SJSA1 (cell line): ENCODE measurements around the gene SIVA1. TPM values are rescaled to one million over a fixed set of nuclear protein-coding genes. Genes with fewer than 3 reads are reported as not detected.

Experiments
- DNase-seq, 2 experiments: peaks; one replicate each; pipeline ENCODE4 v3.0.0-alpha.2; 2015 to 2020; ENCODE audit warnings: low spot score in 2 of 2, low read depth in 1 of 2
- H3K27ac ChIP-seq: fragments of 250-450 bp; sonication (Bioruptor Pico); 2 replicates; pipeline ENCODE4 v1.5.1; 2020; ENCODE audit warnings: mild to moderate bottlenecking, moderate library complexity
- H3K27me3 ChIP-seq: fragments of 250-450 bp; sonication (Bioruptor Pico); replicated peaks from 2 replicates; pipeline ENCODE4 v1.5.1; 2020; ENCODE audit warnings: mild to moderate bottlenecking, moderate library complexity
- H3K36me3 ChIP-seq: fragments of 250-450 bp; sonication (Bioruptor Pico); 2 replicates; pipeline ENCODE4 v1.5.1; 2020; ENCODE audit warnings: mild to moderate bottlenecking
- H3K4me1 ChIP-seq: fragments of 250-450 bp; sonication (Bioruptor Pico); replicated peaks from 2 replicates; pipeline ENCODE4 v1.6.1; 2021; ENCODE audit warnings: mild to moderate bottlenecking
- H3K4me3 ChIP-seq: fragments of 250-450 bp; sonication (Bioruptor Pico); 2 replicates; pipeline ENCODE4 v1.5.1; 2020; ENCODE audit warnings: mild to moderate bottlenecking
- H3K9me3 ChIP-seq: fragments of 250-450 bp; sonication (Bioruptor Pico); replicated peaks from 2 replicates; pipeline ENCODE4 v1.5.1; 2020; ENCODE audit warnings: mild to moderate bottlenecking
- total RNA-seq: library from RNA; depleted of rRNA; stranded (reverse); fragments of >200 nt; shearing (Covaris generic); gene quantifications from 2 replicates; pipeline ENCODE4 v1.2.3, GENCODE V29; 2014

SIVA1 gene
- total RNA-seq, 1 experiment from 2014 or later: 444 TPM

- no peaks in the 10 kb centered on the region for H3K27me3 ChIP-seq
- H3K36me3 ChIP-seq: peaks cover 75% of the 10 kb centered on the region
- H3K9me3 ChIP-seq: peaks cover 4% of the 10 kb centered on the region
- no peak overlapping the region for H3K4me3 ChIP-seq
- peaks cover 7% of the 10 kb centered on the region for H3K4me1 ChIP-seq
- DNase-seq: no peak
- H3K27ac ChIP-seq: no peak overlapping the region
These were observed 19.2 kb downstream of the SIVA1 start for GRCh38 chr14:104771918-104772706.

GRCh38 chr14:104772707-104773504 is 20.0 kb downstream of the SIVA1 start:
- Histone ChIP-seq H3K27me3 (no peaks in the 10 kb centered on the region), H3K9me3 (peaks cover 4% of the 10 kb centered on the region), H3K27ac (no peak overlapping the region), H3K4me3 (no peak overlapping the region), H3K4me1 (peaks cover 7% of the 10 kb centered on the region), H3K36me3 (peaks cover 78% of the 10 kb centered on the region)
- no peak for DNase-seq

- H3K9me3 ChIP-seq: peaks cover 4% of the 10 kb centered on the region
- peaks cover 2% of the 10 kb centered on the region for H3K4me1 ChIP-seq
- peaks cover 72% of the 10 kb centered on the region for H3K36me3 ChIP-seq
- DNase-seq: no peak
- no peak overlapping the region for H3K27ac ChIP-seq
- no peak overlapping the region for H3K4me3 ChIP-seq
- H3K27me3 ChIP-seq: no peaks in the 10 kb centered on the region
These were observed 20.8 kb downstream of the SIVA1 start for GRCh38 chr14:104773505-104774452.

GRCh38 chr14:104774453-104775072 is 21.6 kb downstream of the SIVA1 start:
- no peak for DNase-seq
- no peak overlapping the region for H3K27ac ChIP-seq
- H3K9me3 ChIP-seq: peaks cover 4% of the 10 kb centered on the region
- no peaks in the 10 kb centered on the region for H3K4me1 ChIP-seq
- H3K27me3 ChIP-seq: no peaks in the 10 kb centered on the region
- peaks cover 72% of the 10 kb centered on the region for H3K36me3 ChIP-seq
- no peak overlapping the region for H3K4me3 ChIP-seq

GRCh38 chr14:104775073-104775489 is 22.1 kb downstream of the SIVA1 start:
- Histone ChIP-seq H3K27me3 (no peaks in the 10 kb centered on the region), H3K4me3 (no peak overlapping the region), H3K4me1 (no peaks in the 10 kb centered on the region), H3K9me3 (peaks cover 4% of the 10 kb centered on the region), H3K27ac (no peak overlapping the region), H3K36me3 (peaks cover 73% of the 10 kb centered on the region)
- no peak for DNase-seq

GRCh38 chr14:104776481-104776880 is 23.5 kb downstream of the SIVA1 start:
- no peaks in the 10 kb centered on the region for H3K4me1 ChIP-seq
- no peak overlapping the region for H3K27ac ChIP-seq
- H3K9me3 ChIP-seq: no peaks in the 10 kb centered on the region; the same call in 1 of the 2 replicates
- H3K36me3 ChIP-seq: peaks cover 73% of the 10 kb centered on the region
- no peaks in the 10 kb centered on the region for H3K27me3 ChIP-seq
- no peak overlapping the region for H3K4me3 ChIP-seq
- DNase-seq: no peak

GRCh38 chr14:104776961-104777807 is 24.2 kb downstream of the SIVA1 start:
- H3K27ac ChIP-seq: no peak overlapping the region
- DNase-seq: no peak
- no peaks in the 10 kb centered on the region for H3K9me3 ChIP-seq
- H3K4me3 ChIP-seq: no peak overlapping the region
- H3K27me3 ChIP-seq: no peaks in the 10 kb centered on the region
- no peaks in the 10 kb centered on the region for H3K4me1 ChIP-seq
- H3K36me3 ChIP-seq: peaks cover 66% of the 10 kb centered on the region

DNA sequence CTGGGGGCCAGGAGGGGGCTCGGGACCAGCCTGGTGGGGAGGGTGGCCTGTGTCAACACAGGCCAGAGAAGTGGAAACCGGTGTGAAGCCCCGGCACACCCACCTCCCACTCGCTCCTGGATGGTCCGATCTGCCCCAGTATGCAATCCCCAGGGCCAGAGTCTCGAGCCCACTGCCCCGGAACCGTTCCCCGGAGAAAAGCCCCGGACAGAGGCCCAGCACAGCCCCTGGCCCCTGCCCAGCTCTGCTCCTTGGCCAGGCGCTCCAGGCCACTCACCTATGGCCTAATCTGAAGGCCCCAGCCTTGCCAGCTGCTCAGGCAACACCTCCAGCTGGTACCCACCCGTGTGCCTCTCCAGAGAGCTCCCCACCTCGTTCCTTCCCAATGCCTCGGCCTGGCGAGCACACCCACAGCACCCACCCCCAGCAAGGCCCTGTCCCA is 24.9 kb downstream of the SIVA1 start:
- no peak overlapping the region for H3K4me3 ChIP-seq
- DNase-seq: no peak
- H3K27ac ChIP-seq: no peak overlapping the region
- no peaks in the 10 kb centered on the region for H3K4me1 ChIP-seq
- H3K27me3 ChIP-seq: no peaks in the 10 kb centered on the region
- no peaks in the 10 kb centered on the region for H3K9me3 ChIP-seq
- peaks cover 62% of the 10 kb centered on the region for H3K36me3 ChIP-seq

- H3K36me3 ChIP-seq: peaks cover 60% of the 10 kb centered on the region
- no peaks in the 10 kb centered on the region for H3K27me3 ChIP-seq
- no peak overlapping the region for H3K4me3 ChIP-seq
- H3K27ac ChIP-seq: no peak overlapping the region
- no peaks in the 10 kb centered on the region for H3K9me3 ChIP-seq
- H3K4me1 ChIP-seq: no peaks in the 10 kb centered on the region
- no peak for DNase-seq
These were observed 25.9 kb downstream of the SIVA1 start for GRCh38 chr14:104778694-104779331.

- no peak overlapping the region for H3K4me3 ChIP-seq
- no peak for DNase-seq
These were observed 27.0 kb downstream of the SIVA1 start for GRCh38 chr14:104779776-104780512.

GRCh38 chr14:104780513-104781030 is 27.6 kb downstream of the SIVA1 start:
- Histone ChIP-seq H3K4me1 (no peaks in the 10 kb centered on the region), H3K36me3 (peaks cover 60% of the 10 kb centered on the region), H3K9me3 (no peaks in the 10 kb centered on the region), H3K27me3 (no peaks in the 10 kb centered on the region), H3K27ac (no peak overlapping the region), H3K4me3 (no peak overlapping the region)
- no peak for DNase-seq

More at GRCh38 chr14:104779776-104780512, 27.0 kb downstream of the SIVA1 start:
- Histone ChIP-seq H3K27ac (no peak overlapping the region), H3K27me3 (no peaks in the 10 kb centered on the region), H3K9me3 (no peaks in the 10 kb centered on the region), H3K4me1 (no peaks in the 10 kb centered on the region), H3K36me3 (peaks cover 62% of the 10 kb centered on the region)
